GM12878 (cell line): ENCODE measurements around the gene IRS1. TPM values are rescaled to one million over a fixed set of nuclear protein-coding genes. Genes with fewer than 3 reads are reported as not detected.
"Not testable (repeated sequence)": the region's sequence is repeated elsewhere in the genome, so short reads cannot be mapped to it uniquely, and the experiment has no call there.

Experiments used
- ATAC-seq: fragments of 200-7000 bp; cut with Tn5 transposase; 3 replicates; pipeline ENCODE4 v1.9.1; 2020; ENCODE audit warnings: mild to moderate bottlenecking, moderate library complexity
- BruUV-seq: library from RNA; stranded (reverse); fragments of 400-500 nt; replicated peaks from 2 replicates; lab custom pipeline; 2021; lab: Mats Ljungman, UMichigan
- CTCF ChIA-PET: fragments of 300-600 bp; sonication (Branson Sonifier 250); formaldehyde crosslinking; extraction: SDS; loops from one replicate; lab custom pipeline; 2021; ENCODE audit warnings: inconsistent platforms; lab: Yijun Ruan, JAX
- POLR2A ChIA-PET: fragments of 350-600 bp; formaldehyde crosslinking; extraction: SDS; loops from one replicate; lab custom pipeline; 2021; ENCODE audit warnings: inconsistent platforms; lab: Charles Lee
- RAD21 ChIA-PET: fragments of 300-600 bp; sonication (Branson Sonifier 250); formaldehyde crosslinking; loops from one replicate; lab custom pipeline; 2023; ENCODE audit warnings: antibody characterized with exemption; ENCODE audit not compliant: unreplicated experiment; lab: Charles Lee
- SMC1A ChIA-PET: fragments of 300-600 bp; sonication (Branson Sonifier 250); formaldehyde crosslinking; loops from one replicate; lab custom pipeline; 2023; ENCODE audit not compliant: unreplicated experiment, uncharacterized antibody; lab: Charles Lee
- DNase-seq: peaks from one replicate; pipeline ENCODE4 v3.0.0-alpha.2; 2011; ENCODE audit warnings: low read depth, low spot score
- FAIRE-seq: peaks from 3 replicates; lab custom pipeline; 2011; peaks lifted over from hg19 to GRCh38; lab: Jason Lieb, UNC
- H2AFZ ChIP-seq: 2 replicates; pipeline ENCODE4 v1.6.0; 2011; ENCODE audit warnings: low read depth, low read length, control low read depth; ENCODE audit not compliant: control insufficient read depth
- H3K27ac ChIP-seq: 2 replicates; pipeline ENCODE4 v1.5.1; 2011; ENCODE audit warnings: control low read depth; ENCODE audit not compliant: control insufficient read depth, insufficient read depth
- H3K27me3 ChIP-seq, 2 experiments: replicated peaks in 1 of 2; 2 replicates each; pipeline versions ENCODE4 v1.6.0 to v1.6.1; 2011; ENCODE audit warnings: low read length in 1 of 2; ENCODE audit not compliant: control insufficient read depth in 2 of 2, insufficient read depth in 2 of 2
- H3K36me3 ChIP-seq, 2 experiments: 2 replicates each; pipeline ENCODE4 v1.5.1; 2011; ENCODE audit warnings: low read length in 1 of 2; ENCODE audit not compliant: control insufficient read depth in 2 of 2, insufficient read depth in 2 of 2
- H3K4me1 ChIP-seq: 2 replicates; pipeline ENCODE4 v1.6.1; 2011; ENCODE audit warnings: mild to moderate bottlenecking, low read length, moderate library complexity, mixed read lengths; ENCODE audit not compliant: control insufficient read depth, insufficient read depth
- H3K4me2 ChIP-seq: 2 replicates; pipeline ENCODE4 v1.6.0; 2011; ENCODE audit warnings: control low read depth; ENCODE audit not compliant: control insufficient read depth, insufficient read depth
- H3K4me3 ChIP-seq: fragments of 200-600 bp; sonication (generic); 2 replicates; pipeline ENCODE4 v1.5.1; 2016
- H3K79me2 ChIP-seq: 2 replicates; pipeline ENCODE4 v1.6.0; 2011; ENCODE audit warnings: low read length; ENCODE audit not compliant: control insufficient read depth, insufficient read depth
- H3K9ac ChIP-seq: 2 replicates; pipeline ENCODE4 v1.8.0; 2011; ENCODE audit warnings: low read length, control low read depth, mixed read lengths; ENCODE audit not compliant: control insufficient read depth, insufficient read depth
- H3K9me3 ChIP-seq: replicated peaks from 3 replicates; pipeline ENCODE4 v1.5.1; 2011; ENCODE audit warnings: mild to moderate bottlenecking, low read length; ENCODE audit not compliant: control insufficient read depth, insufficient read depth
- H4K20me1 ChIP-seq: 2 replicates; pipeline ENCODE4 v1.6.0; 2011; ENCODE audit not compliant: control insufficient read depth, insufficient read depth
- ASH2L ChIP-seq: fragments of 300-600, 200-600 bp; sonication (generic); IDR thresholded peaks from 2 replicates; pipeline ENCODE4 v1.6.1; 2017; ENCODE audit warnings: low read depth, mild to moderate bottlenecking, borderline replicate concordance
- BCL3 ChIP-seq: IDR thresholded peaks from 2 replicates; pipeline ENCODE4 v1.6.1; 2011; ENCODE audit warnings: borderline replicate concordance, low read depth, mild to moderate bottlenecking, moderate library complexity, low read length; ENCODE audit not compliant: insufficient read depth, poor library complexity, severe bottlenecking
- NFXL1 ChIP-seq: fragments of 450-650 bp; IDR thresholded peaks from 2 replicates; pipeline ENCODE4 v1.6.1; 2017; ENCODE audit warnings: antibody characterized with exemption, mild to moderate bottlenecking, borderline replicate concordance
- WGBS: methylation state at CpG from one replicate; pipeline ENCODE4 v1.1.6; 2016; ENCODE audit warnings: low lambda C conversion rate; ENCODE audit not compliant: insufficient replicate concordance, insufficient coverage; ENCODE audit errors: missing lambda C conversion rate; 5-methylcytosine and 5-hydroxymethylcytosine counted together
- in situ Hi-C: fragments of 300-500 bp; cut with MboI; formaldehyde crosslinking; loops from 9 replicates; pipeline ENCODE4 v1.14.3; 2018; ENCODE audit warnings: mixed read lengths
- intact Hi-C: fragments of 100-400 bp; cut with micrococcal nuclease; formaldehyde crosslinking; loops from one replicate; pipeline ENCODE4 v1.14.2; 2022; ENCODE audit not compliant: unreplicated experiment
- polyA plus RNA-seq, 11 experiments: library from polyadenylated mRNA; depleted of rRNA in 4 of 11; unstranded in 6 of 11; stranded (reverse) in 5 of 11; fragments of >200 nt; fragmentation: Nextera tagmentation in 4 of 11; fragmentation: Illumina TruSeq in 1 of 11; extraction: Ambion mirVana in 4 of 11; extraction: Trizol in 1 of 11; gene quantifications; 1 replicate in 1 of 11; 2 replicates in 10 of 11; pipeline versions ENCODE4 v1.2.1 to v1.2.3, GENCODE V29; 2011 to 2016; ENCODE audit warnings: inconsistent platforms in 2 of 11, missing spikeins in 2 of 11, low read depth in 1 of 11
- total RNA-seq, 4 experiments: library from RNA; depleted of rRNA in 3 of 4; stranded (reverse); fragments of >200 nt in 3 of 4; fragmentation: Illumina TruSeq in 1 of 4; extraction: Trizol in 1 of 4; gene quantifications; 2 replicates each; pipeline versions ENCODE4 v1.2.1 to v1.2.3, GENCODE V29; 2013 to 2021
- TF ChIP-seq, protein P1 (sequence below): fragments of 450-650 bp; IDR thresholded peaks from 2 replicates; pipeline ENCODE4 v1.6.1; 2016; ENCODE audit warnings: mild to moderate bottlenecking
- TF ChIP-seq, protein P2 (sequence below): IDR thresholded peaks from 2 replicates; pipeline ENCODE4 v1.6.1; 2012; ENCODE audit warnings: mild to moderate bottlenecking, low read depth, low read length

Gene IRS1
- total and polyA plus RNA-seq, 10 of the 15 experiments (the other 5 are each of a cell fraction or from before 2014, with no cell fraction given) = 0.03 to 1.7 (median 0.34) TPM

GRCh38 chr2:226834880-226835279, 35.3 kb upstream of the IRS1 start:
- ATAC-seq, FAIRE-seq, BruUV-seq, H2AFZ ChIP-seq, H4K20me1 ChIP-seq, DNase-seq, H3K9me3 ChIP-seq, H3K4me1 ChIP-seq, H3K27me3 ChIP-seq, H3K36me3 ChIP-seq: not testable (repeated sequence)
- peak overlapping the region; percentile 98 for H3K9ac ChIP-seq
- intact Hi-C loops = loop anchor here (5.0 to 10.0 kb wide), 2 partner anchors 1793 to 1890 kb away; partner anchors contain the start of gene DOCK10
- ChIA-PET RAD21 (interaction anchor here (0.7 to 3.2 kb wide), 6 partner anchors 11 to 146 kb away, joined by 3 to 9 read pairs (median 4); no protein-coding TSS in a partner anchor), CTCF (interaction anchor here (0.6 to 1.7 kb wide), 14 partner anchors 8 to 526 kb away, joined by 3 to 12 read pairs (median 4); no protein-coding TSS in a partner anchor), POLR2A (interaction anchor here (0.6 to 2.7 kb wide), 9 partner anchors 9 to 134 kb away, joined by 3 to 19 read pairs (median 3); no protein-coding TSS in a partner anchor), SMC1A (interaction anchor here (0.5 to 2.5 kb wide), 14 partner anchors 10 to 1471 kb away, joined by 3 to 9 read pairs (median 5); no protein-coding TSS in a partner anchor)
- in situ Hi-C loops = loop anchor here (5.0 to 25.0 kb wide), 2 partner anchors 137 to 952 kb away; no protein-coding TSS in a partner anchor
- peak overlapping the region; percentile 97 for H3K4me2 ChIP-seq
- H3K27ac ChIP-seq = peak overlapping the region; percentile 97
- WGBS = 67% methylated on average over 18 of the region's 18 CpGs
- H3K79me2 ChIP-seq = peaks cover 61% of the 10 kb centered on the region
- H3K4me3 ChIP-seq = peak overlapping the region; percentile 79
- TF ChIP-seq, protein P1, sequence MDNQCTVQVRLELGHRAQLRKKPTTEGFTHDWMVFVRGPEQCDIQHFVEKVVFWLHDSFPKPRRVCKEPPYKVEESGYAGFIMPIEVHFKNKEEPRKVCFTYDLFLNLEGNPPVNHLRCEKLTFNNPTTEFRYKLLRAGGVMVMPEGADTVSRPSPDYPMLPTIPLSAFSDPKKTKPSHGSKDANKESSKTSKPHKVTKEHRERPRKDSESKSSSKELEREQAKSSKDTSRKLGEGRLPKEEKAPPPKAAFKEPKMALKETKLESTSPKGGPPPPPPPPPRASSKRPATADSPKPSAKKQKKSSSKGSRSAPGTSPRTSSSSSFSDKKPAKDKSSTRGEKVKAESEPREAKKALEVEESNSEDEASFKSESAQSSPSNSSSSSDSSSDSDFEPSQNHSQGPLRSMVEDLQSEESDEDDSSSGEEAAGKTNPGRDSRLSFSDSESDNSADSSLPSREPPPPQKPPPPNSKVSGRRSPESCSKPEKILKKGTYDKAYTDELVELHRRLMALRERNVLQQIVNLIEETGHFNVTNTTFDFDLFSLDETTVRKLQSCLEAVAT = peak; percentile 75

- no peak for FAIRE-seq
- ChIA-PET RAD21 (interaction anchor here (1.3 kb wide), 1 partner anchor 153 kb away, joined by 3 read pairs; no protein-coding TSS in a partner anchor), SMC1A (no interaction called here), POLR2A (no interaction called here), CTCF (interaction anchor here (1.4 kb wide), 1 partner anchor 30 kb away, joined by 6 read pairs; no protein-coding TSS in a partner anchor)
- Histone ChIP-seq H3K9me3 (no peaks in the 10 kb centered on the region), H3K4me2 (no peak overlapping the region), H2AFZ (no peak overlapping the region), H3K36me3 (no peaks in the 10 kb centered on the region; a peak in 1 of 4 replicates), H3K9ac (no peak overlapping the region), H3K4me3 (no peak overlapping the region), H3K4me1 (no peaks in the 10 kb centered on the region), H3K27me3 (no peaks in the 10 kb centered on the region), H3K27ac (no peak overlapping the region), H4K20me1 (no peaks in the 10 kb centered on the region), H3K79me2 (peaks cover 33% of the 10 kb centered on the region)
- in situ Hi-C loops = loop anchor here (25.0 kb wide), 1 partner anchor 955 kb away; no protein-coding TSS in a partner anchor
- BruUV-seq = no TSS peak
- intact Hi-C loops = loop anchor here (10.0 kb wide), 1 partner anchor 1887 kb away; no protein-coding TSS in a partner anchor
- no peak for DNase-seq
- 43% methylated on average over 1 of the region's 1 CpG for WGBS
- ATAC-seq = no peak
- TF ChIP-seq ASH2L (no peak), NFXL1 (no peak), BCL3 (no peak)
- TF ChIP-seq, protein P2, sequence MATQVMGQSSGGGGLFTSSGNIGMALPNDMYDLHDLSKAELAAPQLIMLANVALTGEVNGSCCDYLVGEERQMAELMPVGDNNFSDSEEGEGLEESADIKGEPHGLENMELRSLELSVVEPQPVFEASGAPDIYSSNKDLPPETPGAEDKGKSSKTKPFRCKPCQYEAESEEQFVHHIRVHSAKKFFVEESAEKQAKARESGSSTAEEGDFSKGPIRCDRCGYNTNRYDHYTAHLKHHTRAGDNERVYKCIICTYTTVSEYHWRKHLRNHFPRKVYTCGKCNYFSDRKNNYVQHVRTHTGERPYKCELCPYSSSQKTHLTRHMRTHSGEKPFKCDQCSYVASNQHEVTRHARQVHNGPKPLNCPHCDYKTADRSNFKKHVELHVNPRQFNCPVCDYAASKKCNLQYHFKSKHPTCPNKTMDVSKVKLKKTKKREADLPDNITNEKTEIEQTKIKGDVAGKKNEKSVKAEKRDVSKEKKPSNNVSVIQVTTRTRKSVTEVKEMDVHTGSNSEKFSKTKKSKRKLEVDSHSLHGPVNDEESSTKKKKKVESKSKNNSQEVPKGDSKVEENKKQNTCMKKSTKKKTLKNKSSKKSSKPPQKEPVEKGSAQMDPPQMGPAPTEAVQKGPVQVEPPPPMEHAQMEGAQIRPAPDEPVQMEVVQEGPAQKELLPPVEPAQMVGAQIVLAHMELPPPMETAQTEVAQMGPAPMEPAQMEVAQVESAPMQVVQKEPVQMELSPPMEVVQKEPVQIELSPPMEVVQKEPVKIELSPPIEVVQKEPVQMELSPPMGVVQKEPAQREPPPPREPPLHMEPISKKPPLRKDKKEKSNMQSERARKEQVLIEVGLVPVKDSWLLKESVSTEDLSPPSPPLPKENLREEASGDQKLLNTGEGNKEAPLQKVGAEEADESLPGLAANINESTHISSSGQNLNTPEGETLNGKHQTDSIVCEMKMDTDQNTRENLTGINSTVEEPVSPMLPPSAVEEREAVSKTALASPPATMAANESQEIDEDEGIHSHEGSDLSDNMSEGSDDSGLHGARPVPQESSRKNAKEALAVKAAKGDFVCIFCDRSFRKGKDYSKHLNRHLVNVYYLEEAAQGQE = no peak
Measured at GRCh38 chr2:226832061-226832460, 32.4 kb upstream of the IRS1 start.
